ENCODE results near the gene TYW3. TPM values are rescaled to one million over a fixed set of nuclear protein-coding genes. Genes with fewer than 3 reads are reported as not detected.

The TYW3 gene
- total RNA-seq, 1 experiment from 2014 or later: 24.1 TPM

DNA sequence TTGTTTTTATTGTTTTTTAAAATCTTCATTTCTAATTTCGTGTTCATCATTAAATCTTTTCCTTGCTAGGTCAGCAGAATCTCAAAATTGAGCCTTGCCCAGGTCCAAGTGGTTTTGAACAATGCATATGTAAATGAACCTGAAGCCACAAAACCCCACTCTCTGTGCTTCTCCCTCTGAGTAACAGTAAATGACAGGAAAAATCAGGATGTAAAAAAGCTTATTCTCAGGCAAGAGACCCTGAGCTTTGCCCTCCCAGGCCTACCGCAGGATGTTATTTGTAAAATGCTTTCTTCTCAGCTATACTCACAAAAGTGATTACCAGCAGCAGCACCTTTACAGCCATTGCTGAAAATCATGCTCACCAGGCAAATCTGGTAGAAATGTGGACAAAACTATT is 47.6 kb downstream of the TYW3 start:
- no peak for DNase-seq (ENCODE audit: low read depth)

DNA sequence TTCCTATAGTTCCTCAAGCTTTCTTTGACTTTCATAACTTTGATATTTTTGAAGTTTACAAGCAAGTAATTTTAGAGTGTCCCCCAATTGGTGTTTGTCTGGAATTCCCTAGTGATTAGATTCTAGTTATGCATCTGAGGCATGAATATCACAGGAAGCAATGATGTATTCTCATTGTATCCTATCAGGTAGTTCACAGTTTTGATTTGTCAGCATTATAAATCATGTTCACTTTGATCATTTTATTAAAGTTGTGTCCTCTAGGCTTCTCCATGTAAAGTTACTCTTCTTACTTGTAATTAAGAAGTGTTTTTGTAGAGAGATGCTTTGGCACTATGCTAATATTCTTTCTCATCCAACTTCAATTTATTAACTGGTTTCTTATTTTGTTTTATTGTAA is 53.0 kb downstream of the TYW3 start:
- DNase-seq (ENCODE audit: low read depth): no peak

DNA sequence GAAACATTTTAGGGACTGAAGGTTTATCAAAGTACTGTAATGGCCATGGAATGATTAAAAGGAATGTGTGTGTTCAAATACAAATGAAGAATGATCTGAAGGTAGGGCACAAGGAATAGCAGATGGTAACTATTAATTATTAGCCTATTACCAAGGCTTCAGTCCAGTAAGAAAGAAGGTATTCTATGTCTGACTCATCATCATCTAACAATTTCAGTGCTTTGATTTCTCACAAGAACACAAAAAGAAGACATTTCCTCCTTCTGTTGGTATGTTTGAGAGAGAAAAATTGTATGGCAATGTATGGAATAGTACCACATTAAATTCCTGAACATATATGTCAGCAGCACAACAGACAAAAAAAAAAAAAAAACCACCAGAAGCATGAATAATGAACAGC is 57.5 kb downstream of the TYW3 start:
- DNase-seq (ENCODE audit: low read depth): no peak

DNA sequence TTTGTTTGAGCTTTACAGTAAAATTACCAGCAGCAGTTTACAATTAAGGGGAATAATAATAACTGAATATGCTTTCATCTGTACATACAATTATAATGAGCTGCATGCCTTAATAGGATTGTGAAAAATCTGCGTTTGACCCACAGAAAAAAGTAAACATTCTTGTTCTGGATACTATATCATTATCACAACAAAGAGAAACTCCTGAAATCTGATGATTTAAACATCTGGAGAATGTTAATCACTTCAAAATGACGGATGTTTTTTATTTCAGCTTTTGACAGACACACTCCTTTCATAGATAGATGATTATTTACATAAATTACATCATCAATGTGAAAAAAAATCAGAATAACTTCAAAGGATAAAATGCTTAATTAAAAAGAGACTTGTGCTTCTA is 58.5 kb downstream of the TYW3 start:
- DNase-seq (ENCODE audit: low read depth): no peak

DNA sequence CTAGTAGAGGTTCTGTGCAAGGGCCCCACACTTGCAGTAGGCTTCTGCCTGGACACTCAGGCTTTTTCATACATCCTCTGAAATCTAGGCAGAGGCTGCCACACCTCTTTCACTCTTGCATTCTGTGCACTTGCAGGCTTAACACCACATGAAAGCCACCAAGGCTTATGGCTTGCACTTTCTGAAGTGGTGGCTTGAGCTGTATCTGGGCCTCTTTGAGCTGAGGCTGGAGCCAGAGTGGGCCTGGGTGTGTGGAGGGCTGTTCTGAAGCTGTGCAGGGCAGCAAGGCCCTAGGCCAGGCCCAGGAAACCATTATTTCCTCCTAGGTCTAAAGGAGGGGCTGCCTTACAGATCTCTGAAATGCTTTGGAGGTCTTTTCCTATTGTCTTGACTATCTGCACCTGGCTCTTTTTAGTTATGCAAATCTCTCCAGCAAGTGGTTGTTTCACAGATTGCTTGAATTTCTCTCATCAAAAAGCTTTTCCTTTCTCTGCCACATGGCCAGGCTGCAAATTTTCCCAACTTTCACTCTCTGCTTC is 66.2 kb downstream of the TYW3 start:
- no peak for DNase-seq (ENCODE audit: low read depth)

DNA sequence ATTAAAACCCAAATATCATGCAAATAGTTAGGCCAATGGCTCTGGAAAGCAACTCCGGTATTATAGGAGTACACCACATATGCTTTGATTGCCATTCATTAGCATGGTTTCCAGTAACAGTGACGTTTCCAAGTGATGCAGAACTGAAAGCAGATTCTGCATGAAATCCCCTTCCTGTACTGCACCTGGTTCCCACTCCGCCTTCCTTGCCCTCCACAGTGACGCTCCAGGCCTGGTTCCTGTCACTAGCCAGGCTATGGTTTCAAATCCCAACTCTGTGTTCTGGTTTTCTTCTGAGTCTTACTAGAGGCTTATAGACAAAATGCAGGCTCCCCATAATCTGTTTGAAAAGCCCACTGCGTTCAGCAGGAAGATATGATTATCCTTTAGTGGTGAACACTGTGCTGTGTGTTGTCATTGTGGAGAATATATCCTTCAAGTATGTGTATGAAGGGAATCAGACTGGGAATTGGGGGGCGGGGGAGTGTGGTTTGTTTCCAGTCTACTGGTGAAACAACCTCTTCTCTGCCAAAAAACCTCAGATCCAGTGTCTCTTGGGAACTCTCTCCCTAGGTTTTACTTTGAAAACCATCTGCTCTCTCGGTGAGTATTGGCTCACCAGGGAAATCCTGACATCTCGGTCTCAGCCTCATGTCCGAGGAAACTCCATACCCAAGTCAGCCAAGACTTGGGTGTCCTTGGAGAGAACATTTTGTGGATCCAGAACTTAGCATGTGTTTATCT is 78.7 kb downstream of the TYW3 start:
- DNase-seq (ENCODE audit: low read depth): no peak

DNA sequence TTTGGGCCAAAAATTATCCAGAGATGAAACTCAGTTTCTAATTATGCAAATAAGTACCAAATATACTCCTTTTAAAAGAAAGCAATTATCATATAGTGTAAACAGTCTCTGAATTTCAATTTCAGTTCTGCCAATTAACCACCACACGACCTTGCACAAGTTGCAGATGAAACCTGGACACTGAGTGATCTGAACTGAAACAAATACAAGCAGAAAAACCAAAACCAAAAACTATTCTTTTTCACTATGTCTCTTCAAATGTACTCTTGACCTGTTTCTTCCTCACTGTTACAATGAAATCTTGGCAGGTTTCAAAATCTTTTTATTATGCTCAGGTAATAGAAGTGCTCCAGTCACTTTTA is 79.2 kb downstream of the TYW3 start:
- DNase-seq (ENCODE audit: low read depth): no peak

Other genes starting within 250 kb of the TYW3 start
- gene LRRC53, start 220.5 kb upstream of the TYW3 start, total RNA-seq (2014; rRNA removed; shearing (Covaris generic)): not detected in 2 replicates
- 0.05 TPM in 1 of 2 replicates, not detected in the other for gene ERICH3, start 59.4 kb upstream of the TYW3 start, total RNA-seq (2014; rRNA removed; shearing (Covaris generic))
- gene CRYZ, start 102 bp upstream of the TYW3 start, total RNA-seq (2014; rRNA removed; shearing (Covaris generic)): 33.8 and 40.1 TPM in 2 replicates